H9 (cell line): ENCODE data around the gene CADM1. TPM values are rescaled to one million over a fixed set of nuclear protein-coding genes. Genes with fewer than 3 reads are reported as not detected.

ENCODE experiments used
- DNase-seq: peaks from one replicate; pipeline ENCODE4 v3.0.0-alpha.2; 2017
- H2AFZ ChIP-seq: one replicate; pipeline ENCODE4 v1.6.1; 2013; ENCODE audit warnings: mild to moderate bottlenecking, low read length, control low read depth, moderate library complexity
- H2AK5ac ChIP-seq: 2 replicates; pipeline ENCODE4 v1.6.1; 2013; ENCODE audit warnings: low read length, control low read depth, mixed read lengths; ENCODE audit not compliant: insufficient read length
- H2BK120ac ChIP-seq: one replicate; pipeline ENCODE4 v1.6.1; 2013; ENCODE audit warnings: low read depth, mild to moderate bottlenecking, low read length, control low read depth, inconsistent platforms; ENCODE audit not compliant: poor library complexity, severe bottlenecking
- H2BK12ac ChIP-seq: 2 replicates; pipeline ENCODE4 v1.6.1; 2013; ENCODE audit warnings: low read length, control low read depth, mixed read lengths, low read depth; ENCODE audit not compliant: insufficient read length
- H2BK15ac ChIP-seq: 2 replicates; pipeline ENCODE4 v1.6.1; 2013; ENCODE audit warnings: low read depth, low read length, control low read depth
- H2BK20ac ChIP-seq: one replicate; pipeline ENCODE4 v1.6.1; 2013; ENCODE audit warnings: low read depth, mild to moderate bottlenecking, low read length, control low read depth, inconsistent platforms; ENCODE audit not compliant: poor library complexity, severe bottlenecking
- H2BK5ac ChIP-seq: 2 replicates; pipeline ENCODE4 v1.6.1; 2013; ENCODE audit warnings: low read length, control low read depth, mixed read lengths; ENCODE audit not compliant: insufficient read length
- H3K14ac ChIP-seq: 2 replicates; pipeline ENCODE4 v1.6.1; 2013; ENCODE audit warnings: low read length, control low read depth; ENCODE audit not compliant: insufficient read depth
- H3K18ac ChIP-seq: 2 replicates; pipeline ENCODE4 v1.6.1; 2013; ENCODE audit warnings: low read depth, mild to moderate bottlenecking, mixed read lengths, low read length, control low read depth; ENCODE audit not compliant: insufficient read length
- H3K23ac ChIP-seq: 2 replicates; pipeline ENCODE4 v1.6.1; 2013; ENCODE audit warnings: low read length, control low read depth, mixed read lengths, low read depth; ENCODE audit not compliant: insufficient read length
- H3K23me2 ChIP-seq: 2 replicates; pipeline ENCODE4 v1.6.1; 2013; ENCODE audit warnings: low read depth, mild to moderate bottlenecking, mixed read lengths, low read length, control low read depth; ENCODE audit not compliant: insufficient read length, poor library complexity, severe bottlenecking
- H3K27ac ChIP-seq: 2 replicates; pipeline ENCODE4 v1.5.1; 2013; ENCODE audit warnings: low read length, control low read depth, mixed read lengths, low read depth; ENCODE audit not compliant: insufficient read length
- H3K27me3 ChIP-seq: 2 replicates; pipeline ENCODE4 v1.6.1; 2013; ENCODE audit warnings: low read length, control low read depth, inconsistent platforms; ENCODE audit not compliant: insufficient read depth
- H3K4ac ChIP-seq: 2 replicates; pipeline ENCODE4 v1.6.1; 2013; ENCODE audit warnings: low read depth, mild to moderate bottlenecking, control low read depth, inconsistent platforms, low read length, moderate library complexity
- H3K4me1 ChIP-seq: 2 replicates; pipeline ENCODE4 v1.6.1; 2013; ENCODE audit warnings: low read length, control low read depth, inconsistent platforms; ENCODE audit not compliant: insufficient read depth
- H3K4me2 ChIP-seq: 2 replicates; pipeline ENCODE4 v1.6.1; 2013; ENCODE audit warnings: low read length, control low read depth, mixed read lengths; ENCODE audit not compliant: insufficient read length, insufficient read depth
- H3K56ac ChIP-seq: 2 replicates; pipeline ENCODE4 v1.6.1; 2013; ENCODE audit warnings: low read depth, mild to moderate bottlenecking, mixed read lengths, low read length, control low read depth; ENCODE audit not compliant: insufficient read length
- H3K79me1 ChIP-seq: 2 replicates; pipeline ENCODE4 v1.6.1; 2013; ENCODE audit warnings: low read depth, mild to moderate bottlenecking, moderate library complexity, low read length, control low read depth, inconsistent platforms; ENCODE audit not compliant: insufficient read depth, poor library complexity, severe bottlenecking
- H3K79me2 ChIP-seq: 2 replicates; pipeline ENCODE4 v1.6.1; 2013; ENCODE audit warnings: low read length, control low read depth, inconsistent platforms; ENCODE audit not compliant: insufficient read depth
- H3K9ac ChIP-seq: 2 replicates; pipeline ENCODE4 v1.6.1; 2013; ENCODE audit warnings: low read length, control low read depth, mixed read lengths; ENCODE audit not compliant: insufficient read length; ENCODE audit errors: extremely low read depth
- H3K9me3 ChIP-seq: one replicate; pipeline ENCODE4 v1.6.1; 2013; ENCODE audit warnings: low read depth, low read length, inconsistent platforms; ENCODE audit not compliant: control insufficient read depth
- H3T11ph ChIP-seq: one replicate; pipeline ENCODE4 v1.6.1; 2013; ENCODE audit warnings: mild to moderate bottlenecking, low read length, control low read depth, inconsistent platforms
- H4K20me1 ChIP-seq: one replicate; pipeline ENCODE4 v1.6.1; 2013; ENCODE audit not compliant: control insufficient read depth, insufficient read length, insufficient read depth
- H4K5ac ChIP-seq: 2 replicates; pipeline ENCODE4 v1.6.1; 2013; ENCODE audit warnings: low read depth, mild to moderate bottlenecking, mixed read lengths, low read length, control low read depth; ENCODE audit not compliant: insufficient read length
- H4K8ac ChIP-seq: replicated peaks from 2 replicates; pipeline ENCODE4 v1.6.1; 2013; ENCODE audit warnings: low read length, control low read depth, mixed read lengths, low read depth; ENCODE audit not compliant: insufficient read length
- H4K91ac ChIP-seq: 2 replicates; pipeline ENCODE4 v1.6.1; 2013; ENCODE audit warnings: low read depth, mild to moderate bottlenecking, moderate library complexity, mixed read lengths, low read length, control low read depth; ENCODE audit not compliant: insufficient read length
- H3K27ac Mint-ChIP-seq, 3 experiments: 2 replicates in 2 of 3; 3 replicates in 1 of 3; pipeline ENCODE4 v1.8.0; 2020 to 2021; ENCODE audit warnings: mixed read lengths in 3 of 3, mild to moderate bottlenecking in 1 of 3, moderate library complexity in 1 of 3
- H3K27me3 Mint-ChIP-seq: 2 replicates; pipeline ENCODE4 v1.8.0; 2021; ENCODE audit warnings: low read depth, mild to moderate bottlenecking, moderate library complexity, mixed read lengths
- H3K36me3 Mint-ChIP-seq, 3 experiments: 2 replicates in 2 of 3; 3 replicates in 1 of 3; pipeline ENCODE4 v1.8.0; 2020 to 2021; ENCODE audit warnings: low read depth in 3 of 3, mixed read lengths in 3 of 3; ENCODE audit not compliant: insufficient read depth in 1 of 3
- H3K4me1 Mint-ChIP-seq, 2 experiments: 2 replicates each; pipeline ENCODE4 v1.8.0; 2020; ENCODE audit warnings: mixed read lengths in 2 of 2
- H3K4me3 Mint-ChIP-seq, 2 experiments: 2 replicates in 1 of 2; 3 replicates in 1 of 2; pipeline ENCODE4 v1.8.0; 2020 to 2021; ENCODE audit warnings: mild to moderate bottlenecking in 2 of 2, mixed read lengths in 2 of 2, moderate library complexity in 1 of 2
- H3K9me3 Mint-ChIP-seq, 2 experiments: 2 replicates in 1 of 2; 3 replicates in 1 of 2; pipeline ENCODE4 v1.8.0; 2020; ENCODE audit warnings: mild to moderate bottlenecking in 2 of 2, mixed read lengths in 2 of 2, moderate library complexity in 1 of 2
- WGBS: extraction: QIAGEN DNeasy Blood & Tissue Kit; methylation state at CpG from one replicate; pipeline ENCODE4 v1.1.7; 2013; ENCODE audit warnings: missing lambda C conversion rate, low lambda C conversion rate, mixed read lengths; ENCODE audit not compliant: insufficient read length; ENCODE audit errors: extremely low coverage; 5-methylcytosine and 5-hydroxymethylcytosine counted together
- total RNA-seq: library from RNA; stranded (reverse); gene quantifications from 2 replicates; pipeline ENCODE4 v1.2.1, GENCODE V29; 2021
- TF ChIP-seq, protein P1 (sequence below): fragments of 200-600 bp; sonication (generic); conservative IDR thresholded peaks from 3 replicates; pipeline ENCODE4 v1.8.0; 2021; ENCODE audit warnings: antibody characterized with exemption, mild to moderate bottlenecking

The CADM1 gene
- total RNA-seq, 1 experiment from 2014 or later, result 11.9 TPM

DNA sequence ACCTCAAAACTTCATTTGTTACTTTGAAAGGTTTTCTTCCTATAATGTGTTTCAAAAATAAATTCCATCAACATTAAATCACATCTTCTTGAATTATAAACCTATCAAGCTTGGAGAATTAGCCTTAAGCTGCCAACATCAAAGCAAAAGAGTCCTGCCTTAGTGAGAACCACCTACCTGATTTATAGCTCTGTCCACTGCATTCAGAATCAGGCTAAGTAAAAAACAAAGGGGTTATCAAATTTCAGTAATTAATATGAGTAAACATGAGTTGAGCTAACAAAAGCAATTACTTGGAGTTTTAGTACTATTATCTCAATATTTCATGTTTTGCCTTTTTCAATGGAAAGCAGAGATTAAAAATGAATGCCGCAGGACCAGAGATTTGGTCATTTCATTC is 73.9 kb downstream of the CADM1 start:
- H3K56ac ChIP-seq, result no peak overlapping the region
- no peaks in the 10 kb centered on the region for H4K20me1 ChIP-seq
- H2BK5ac ChIP-seq, result no peak overlapping the region
- H3K9me3 Mint-ChIP-seq, result no peaks in the 10 kb centered on the region
- H3K4ac ChIP-seq, result no peak overlapping the region
- no peak overlapping the region for H3K4me3 Mint-ChIP-seq
- H4K91ac ChIP-seq, result no peak overlapping the region
- no peak overlapping the region for H3K18ac ChIP-seq
- H3K4me2 ChIP-seq, result no peak overlapping the region
- no peak overlapping the region for H3K9ac ChIP-seq
- TF ChIP-seq, protein P1, sequence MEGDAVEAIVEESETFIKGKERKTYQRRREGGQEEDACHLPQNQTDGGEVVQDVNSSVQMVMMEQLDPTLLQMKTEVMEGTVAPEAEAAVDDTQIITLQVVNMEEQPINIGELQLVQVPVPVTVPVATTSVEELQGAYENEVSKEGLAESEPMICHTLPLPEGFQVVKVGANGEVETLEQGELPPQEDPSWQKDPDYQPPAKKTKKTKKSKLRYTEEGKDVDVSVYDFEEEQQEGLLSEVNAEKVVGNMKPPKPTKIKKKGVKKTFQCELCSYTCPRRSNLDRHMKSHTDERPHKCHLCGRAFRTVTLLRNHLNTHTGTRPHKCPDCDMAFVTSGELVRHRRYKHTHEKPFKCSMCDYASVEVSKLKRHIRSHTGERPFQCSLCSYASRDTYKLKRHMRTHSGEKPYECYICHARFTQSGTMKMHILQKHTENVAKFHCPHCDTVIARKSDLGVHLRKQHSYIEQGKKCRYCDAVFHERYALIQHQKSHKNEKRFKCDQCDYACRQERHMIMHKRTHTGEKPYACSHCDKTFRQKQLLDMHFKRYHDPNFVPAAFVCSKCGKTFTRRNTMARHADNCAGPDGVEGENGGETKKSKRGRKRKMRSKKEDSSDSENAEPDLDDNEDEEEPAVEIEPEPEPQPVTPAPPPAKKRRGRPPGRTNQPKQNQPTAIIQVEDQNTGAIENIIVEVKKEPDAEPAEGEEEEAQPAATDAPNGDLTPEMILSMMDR, result no peak
- H2BK15ac ChIP-seq, result no peak overlapping the region
- no peak overlapping the region for H3K23ac ChIP-seq
- H3K14ac ChIP-seq, result no peak overlapping the region
- no peak overlapping the region for H3T11ph ChIP-seq
- H4K8ac ChIP-seq, result no peak overlapping the region
- peaks cover 5% of the 10 kb centered on the region for H3K27me3 Mint-ChIP-seq
- DNase-seq, result no peak
- no peak overlapping the region for H2BK12ac ChIP-seq
- no peak overlapping the region for H2BK20ac ChIP-seq
- no peaks in the 10 kb centered on the region for H3K79me1 ChIP-seq
- no peak overlapping the region for H2AK5ac ChIP-seq
- H3K79me2 ChIP-seq, result no peaks in the 10 kb centered on the region
- H3K27ac Mint-ChIP-seq, result no peak overlapping the region
- no peak overlapping the region for H3K27ac ChIP-seq
- H3K23me2 ChIP-seq, result no peaks in the 10 kb centered on the region
- H3K4me1 ChIP-seq, result no peaks in the 10 kb centered on the region
- H3K9me3 ChIP-seq, result no peaks in the 10 kb centered on the region
- WGBS, result no CpG with 5 or more reads among the region's 1 CpG
- no peak overlapping the region for H4K5ac ChIP-seq
- no peak overlapping the region for H2AFZ ChIP-seq
- H3K4me1 Mint-ChIP-seq, result peaks cover 0 to 4% of the 10 kb centered on the region in 2 experiments; a peak in 1 of 4 replicates
- H3K36me3 Mint-ChIP-seq, result no peaks in the 10 kb centered on the region
- no peaks in the 10 kb centered on the region for H3K27me3 ChIP-seq
- no peak overlapping the region for H2BK120ac ChIP-seq
